Central memory CD8-positive, alpha-beta T cell (primary cell): ENCODE measurements around the gene HSPA1B.
"Not testable (repeated sequence)": the region's sequence is repeated elsewhere in the genome, so short reads cannot be mapped to it uniquely, and the experiment has no call there.

Experiments
- ATAC-seq: fragments of 150-1000 bp; cut with Tn5 transposase; replicated peaks from 2 replicates; pipeline ENCODE4 v1.10.0; 2022; ENCODE audit warnings: mild to moderate bottlenecking, moderate FRiP score, moderate number of reproducible peaks; ENCODE audit not compliant: poor library complexity, severe bottlenecking; ENCODE audit errors: extremely low read depth
- DNase-seq, 2 donors: peaks; one replicate each; pipeline ENCODE4 v3.0.0; 2021; ENCODE audit warnings: low spot score in 2 of 2
- H3K27ac Mint-ChIP-seq: one replicate; pipeline ENCODE4 v1.8.0; 2022; ENCODE audit warnings: low read depth, mild to moderate bottlenecking, moderate library complexity, mixed read lengths
- H3K27me3 Mint-ChIP-seq: one replicate; pipeline ENCODE4 v1.8.0; 2022; ENCODE audit warnings: mixed read lengths
- H3K36me3 Mint-ChIP-seq: one replicate; pipeline ENCODE4 v1.8.0; 2022; ENCODE audit warnings: mild to moderate bottlenecking, moderate library complexity, mixed read lengths; ENCODE audit not compliant: insufficient read depth
- H3K4me1 Mint-ChIP-seq: one replicate; pipeline ENCODE4 v1.8.0; 2022; ENCODE audit warnings: mixed read lengths
- H3K4me3 Mint-ChIP-seq: one replicate; pipeline ENCODE4 v1.8.0; 2022; ENCODE audit warnings: mild to moderate bottlenecking, moderate library complexity, mixed read lengths
- H3K9me3 Mint-ChIP-seq: one replicate; pipeline ENCODE4 v1.8.0; 2022; ENCODE audit warnings: mixed read lengths

Gene HSPA1B

DNA sequence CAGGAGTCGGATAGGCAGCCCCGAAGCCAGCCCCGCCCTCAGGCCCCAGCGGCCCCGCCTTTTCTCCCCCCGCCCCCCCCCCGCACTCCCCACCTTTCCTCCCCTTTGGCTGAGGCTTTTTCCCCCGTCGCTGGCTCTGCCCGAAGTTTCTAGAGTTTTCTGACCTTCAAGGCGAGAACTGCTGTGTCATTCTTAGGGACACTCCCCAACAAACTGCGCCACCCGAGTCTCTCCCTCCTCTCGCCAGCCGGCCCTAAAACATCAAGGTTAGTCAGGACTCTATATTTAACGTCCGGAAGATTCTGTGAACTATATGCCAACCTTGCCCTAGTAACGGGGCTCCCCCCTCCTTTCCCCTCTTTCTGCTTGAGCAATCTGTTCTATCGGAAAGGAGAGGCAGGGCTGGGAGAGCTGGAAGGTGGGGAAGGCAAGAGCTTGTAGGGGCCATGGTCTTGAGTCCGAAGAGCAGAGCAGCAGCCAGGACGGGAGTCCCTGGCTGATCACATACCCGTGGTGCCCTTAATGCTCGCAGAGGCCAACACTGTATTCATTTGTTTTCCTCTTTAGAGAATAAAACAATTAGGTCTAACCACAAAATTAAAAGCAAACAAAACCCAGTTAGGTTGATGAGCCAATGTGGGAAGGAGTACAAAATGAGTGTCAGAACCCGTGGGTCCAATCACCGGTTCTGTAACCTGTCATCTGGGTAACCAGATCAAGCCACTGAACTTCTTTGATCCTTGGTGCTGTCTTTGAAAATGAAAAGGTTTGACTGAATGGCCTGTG, 5.3 kb upstream of the HSPA1B start:
- Mint-ChIP-seq H3K36me3 (peaks cover 11% of the 10 kb centered on the region), H3K9me3 (no peaks in the 10 kb centered on the region), H3K4me3 (peak overlapping the region; percentile 95), H3K27me3 (no peaks in the 10 kb centered on the region), H3K4me1 (peaks cover 38% of the 10 kb centered on the region), H3K27ac (peak overlapping the region; percentile 96)
- ATAC-seq, result peak; percentile 35
- DNase-seq, result peak in 1 of 2 donors; percentile 30

DNA sequence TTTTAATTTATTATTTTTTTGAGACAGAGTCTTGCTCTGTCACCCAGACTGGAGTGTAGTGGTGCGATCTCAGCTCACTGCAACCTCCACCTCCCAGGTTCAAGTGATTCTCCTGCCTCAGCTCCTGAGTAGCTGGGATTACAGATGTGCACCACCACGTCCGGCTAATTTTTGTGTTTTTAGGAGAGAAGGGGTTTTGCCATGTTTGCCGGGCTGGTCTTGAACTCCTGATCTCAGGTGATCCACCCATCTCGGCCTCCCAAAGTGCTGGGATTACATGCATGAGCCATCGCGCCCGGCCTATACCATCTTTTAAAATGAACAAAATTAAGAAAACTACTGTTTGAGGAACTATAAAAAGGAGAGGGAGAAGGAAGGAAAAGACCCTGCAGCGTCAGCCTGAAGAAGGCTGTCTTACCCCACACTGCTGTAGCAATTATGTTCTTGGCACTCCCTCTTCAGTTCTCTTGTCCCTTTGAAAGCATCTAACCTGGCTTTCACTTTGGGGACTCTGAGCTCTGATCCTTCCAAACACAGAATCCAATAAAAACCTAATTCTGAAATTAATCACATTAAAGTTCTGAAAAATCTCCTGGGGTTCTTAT, 3.8 kb upstream of the HSPA1B start:
- not testable (repeated sequence) for H3K36me3 Mint-ChIP-seq, H3K27ac Mint-ChIP-seq, H3K9me3 Mint-ChIP-seq, DNase-seq, H3K27me3 Mint-ChIP-seq, ATAC-seq
- peak overlapping the region; percentile 27 for H3K4me3 Mint-ChIP-seq
- peaks cover 26% of the 10 kb centered on the region for H3K4me1 Mint-ChIP-seq

DNA sequence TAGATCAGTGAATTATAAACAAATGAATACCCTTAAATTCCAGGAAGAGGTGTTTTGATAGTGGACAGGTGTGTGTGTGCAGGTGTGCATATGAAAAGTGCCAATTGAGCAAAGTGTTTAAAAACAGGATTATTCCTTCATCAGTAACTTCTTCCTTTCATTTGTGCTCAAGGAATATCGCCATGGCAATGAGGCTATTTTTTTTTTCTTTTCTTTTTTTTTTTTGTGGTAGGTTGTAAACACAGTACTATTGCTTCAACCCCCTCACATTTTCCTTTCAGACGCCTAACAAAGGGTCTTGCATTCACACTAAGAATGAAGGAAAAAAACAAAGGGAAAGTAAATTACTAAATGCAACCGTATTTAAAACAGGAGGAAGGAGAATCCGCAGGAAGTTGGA, 2.0 kb upstream of the HSPA1B start:
- ATAC-seq, result no peak
- no peak for DNase-seq
- no peaks in the 10 kb centered on the region for H3K27me3 Mint-ChIP-seq
- peaks cover 13% of the 10 kb centered on the region for H3K36me3 Mint-ChIP-seq
- H3K4me1 Mint-ChIP-seq, result peaks cover 34% of the 10 kb centered on the region
- peak overlapping the region; percentile 88 for H3K4me3 Mint-ChIP-seq
- H3K27ac Mint-ChIP-seq, result peak overlapping the region; percentile 92
- H3K9me3 Mint-ChIP-seq, result no peaks in the 10 kb centered on the region

DNA sequence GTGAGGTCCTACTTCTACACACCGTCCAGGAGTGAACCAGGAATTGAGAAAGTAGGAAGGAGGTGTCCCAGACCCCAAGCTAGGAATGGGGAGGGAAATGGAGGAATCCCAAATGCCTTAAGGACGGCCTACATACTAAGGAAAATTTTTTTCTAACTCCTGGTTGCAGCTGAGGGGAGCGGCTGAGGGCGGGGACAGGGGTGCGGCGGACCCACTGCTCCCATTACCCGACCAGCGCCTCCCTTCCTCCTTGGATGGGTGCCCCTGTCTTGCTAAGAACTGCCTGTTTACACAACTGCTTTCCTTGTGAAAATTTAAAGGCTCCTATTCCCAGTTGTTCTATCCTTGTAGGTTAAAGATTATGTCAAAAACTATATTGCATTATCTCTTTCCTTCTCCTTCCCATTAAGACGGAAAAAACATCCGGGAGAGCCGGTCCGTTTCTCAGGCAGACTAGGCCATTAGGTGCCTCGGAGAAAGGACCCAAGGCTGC, 699 bp upstream of the HSPA1B start:
- no peaks in the 10 kb centered on the region for H3K9me3 Mint-ChIP-seq
- DNase-seq (no peak), ATAC-seq (no peak)
- peaks cover 32% of the 10 kb centered on the region for H3K4me1 Mint-ChIP-seq
- H3K36me3 Mint-ChIP-seq, result peaks cover 11% of the 10 kb centered on the region
- H3K27me3 Mint-ChIP-seq, result no peaks in the 10 kb centered on the region
- peak overlapping the region; percentile 88 for H3K4me3 Mint-ChIP-seq
- peak overlapping the region; percentile 92 for H3K27ac Mint-ChIP-seq

DNA sequence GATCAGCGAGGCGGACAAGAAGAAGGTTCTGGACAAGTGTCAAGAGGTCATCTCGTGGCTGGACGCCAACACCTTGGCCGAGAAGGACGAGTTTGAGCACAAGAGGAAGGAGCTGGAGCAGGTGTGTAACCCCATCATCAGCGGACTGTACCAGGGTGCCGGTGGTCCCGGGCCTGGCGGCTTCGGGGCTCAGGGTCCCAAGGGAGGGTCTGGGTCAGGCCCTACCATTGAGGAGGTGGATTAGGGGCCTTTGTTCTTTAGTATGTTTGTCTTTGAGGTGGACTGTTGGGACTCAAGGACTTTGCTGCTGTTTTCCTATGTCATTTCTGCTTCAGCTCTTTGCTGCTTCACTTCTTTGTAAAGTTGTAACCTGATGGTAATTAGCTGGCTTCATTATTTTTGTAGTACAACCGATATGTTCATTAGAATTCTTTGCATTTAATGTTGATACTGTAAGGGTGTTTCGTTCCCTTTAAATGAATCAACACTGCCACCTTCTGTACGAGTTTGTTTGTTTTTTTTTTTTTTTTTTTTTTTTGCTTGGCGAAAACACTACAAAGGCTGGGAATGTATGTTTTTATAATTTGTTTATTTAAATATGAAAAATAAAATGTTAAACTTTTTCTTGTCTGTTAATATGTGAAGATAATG, 2.2 kb downstream of the HSPA1B start:
- H3K4me3 Mint-ChIP-seq, result peak overlapping the region; percentile 80
- no peak for DNase-seq
- peaks cover 11% of the 10 kb centered on the region for H3K36me3 Mint-ChIP-seq
- H3K27ac Mint-ChIP-seq, result peak overlapping the region; percentile 89
- no peaks in the 10 kb centered on the region for H3K9me3 Mint-ChIP-seq
- no peaks in the 10 kb centered on the region for H3K27me3 Mint-ChIP-seq
- peak; percentile 52 for ATAC-seq
- peaks cover 29% of the 10 kb centered on the region for H3K4me1 Mint-ChIP-seq

DNA sequence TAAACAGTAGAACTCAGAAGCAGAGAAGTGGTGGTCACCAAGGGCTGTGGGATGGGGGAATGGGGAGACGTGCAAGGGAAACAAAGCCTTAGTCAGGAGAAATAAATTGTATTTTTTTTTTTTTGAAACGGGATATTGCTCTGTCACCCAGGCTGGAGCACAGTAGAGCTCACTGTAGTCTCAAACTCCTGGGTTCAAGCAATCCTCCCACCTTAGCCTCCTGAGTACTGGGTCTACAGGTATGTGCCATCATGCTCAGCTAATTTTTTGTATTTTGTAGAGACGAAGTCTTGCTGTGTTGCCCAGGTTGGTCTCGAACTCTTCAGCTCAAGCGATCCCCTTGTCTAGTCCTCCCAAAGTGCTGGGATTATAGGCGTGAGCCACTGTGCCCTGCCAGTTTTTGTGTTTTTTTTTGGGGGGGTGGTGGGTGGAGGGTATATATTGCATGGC, 3.4 kb downstream of the HSPA1B start:
- no peak for DNase-seq
- ATAC-seq, result no peak
- no peaks in the 10 kb centered on the region for H3K27me3 Mint-ChIP-seq
- peak overlapping the region; percentile 89 for H3K27ac Mint-ChIP-seq
- peaks cover 19% of the 10 kb centered on the region for H3K36me3 Mint-ChIP-seq
- peaks cover 39% of the 10 kb centered on the region for H3K4me1 Mint-ChIP-seq
- H3K9me3 Mint-ChIP-seq, result no peaks in the 10 kb centered on the region
- peak overlapping the region; percentile 80 for H3K4me3 Mint-ChIP-seq

DNA sequence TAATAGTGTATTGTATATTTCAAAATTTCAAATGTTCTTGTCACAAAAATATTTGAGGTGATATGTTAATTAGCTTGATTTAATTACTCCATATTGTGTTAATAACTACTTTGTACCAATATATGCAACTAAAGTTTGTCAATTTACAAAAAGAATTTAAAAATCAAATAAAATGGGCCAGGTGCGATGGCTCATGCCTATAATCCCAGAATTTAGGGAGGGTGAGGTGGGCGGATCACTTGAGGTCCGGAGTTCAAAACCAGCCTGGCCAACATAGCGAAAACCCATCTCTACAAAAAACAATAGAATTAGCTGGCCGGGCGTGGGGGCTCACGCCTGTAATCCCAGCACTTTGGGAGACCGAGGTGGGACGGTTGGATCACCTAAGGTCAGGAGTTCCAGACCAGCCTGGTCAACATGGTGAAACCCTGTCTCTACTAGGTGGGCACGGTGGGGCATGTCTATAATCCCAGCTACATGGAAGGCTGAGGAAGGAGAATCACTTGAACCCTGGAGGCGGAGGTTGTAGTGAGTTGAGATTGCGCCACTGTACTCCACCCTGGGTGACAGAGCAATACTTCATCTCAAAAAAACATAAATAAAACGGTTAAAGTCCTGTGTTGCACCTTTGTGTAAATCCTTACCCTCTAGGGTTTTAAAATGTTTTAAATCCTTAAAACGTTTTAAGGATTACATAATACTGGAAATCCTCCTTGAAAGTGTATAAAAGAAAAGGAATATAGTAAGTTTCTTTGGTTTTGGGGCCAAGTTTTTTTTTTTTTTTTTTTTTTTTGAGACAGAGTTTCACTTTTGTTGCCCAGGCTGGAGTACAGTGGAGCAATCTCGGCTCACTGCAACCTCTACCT, 4.0 kb downstream of the HSPA1B start:
- Mint-ChIP-seq H3K36me3 (peaks cover 24% of the 10 kb centered on the region), H3K9me3 (no peaks in the 10 kb centered on the region), H3K27me3 (no peaks in the 10 kb centered on the region), H3K4me1 (peaks cover 44% of the 10 kb centered on the region), H3K27ac (peak overlapping the region; percentile 55), H3K4me3 (peak overlapping the region; percentile 80)
- no peak for ATAC-seq
- DNase-seq, result no peak

DNA sequence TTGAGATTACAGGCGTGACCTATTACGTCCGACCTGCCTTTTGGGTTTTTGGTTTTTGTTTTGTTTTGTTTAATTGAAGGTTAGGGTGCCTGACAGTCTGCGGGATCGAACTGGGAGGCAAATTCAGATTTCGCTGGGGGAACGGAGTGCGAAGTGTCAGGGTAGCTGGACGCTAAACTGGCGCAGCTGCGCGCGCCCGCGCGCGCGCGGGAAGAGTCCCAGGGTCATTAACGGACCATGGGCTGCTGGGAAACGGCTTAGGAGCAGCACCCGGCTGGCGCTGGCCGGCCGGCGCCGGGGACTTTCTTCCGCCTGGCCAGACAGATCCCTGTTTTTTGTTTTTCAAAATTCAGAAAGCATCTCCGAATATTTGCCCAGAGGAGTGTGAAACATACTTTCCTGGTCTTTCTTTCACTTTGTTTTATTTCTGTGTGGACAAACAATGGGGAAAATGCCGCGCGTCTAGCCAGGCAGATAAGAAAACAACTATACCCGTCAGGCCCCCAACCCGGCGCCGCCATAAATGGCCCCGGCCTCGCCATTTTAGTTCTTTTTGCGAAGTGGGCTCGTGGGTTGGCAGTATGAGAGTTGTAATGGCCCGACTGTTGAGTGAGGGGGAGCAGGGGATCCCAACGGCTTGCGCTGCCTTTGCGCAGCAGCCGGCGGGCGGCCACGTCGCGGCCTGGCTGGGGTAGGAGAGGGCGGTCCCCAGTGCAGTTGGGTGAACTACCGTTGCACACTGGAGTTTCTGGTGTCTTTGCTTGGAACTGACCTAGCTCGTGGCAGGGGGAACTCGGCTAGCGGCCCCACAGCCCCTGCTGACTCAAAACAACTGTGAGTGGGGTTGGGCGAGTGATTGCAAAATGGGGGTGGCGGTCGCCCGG, 7.1 kb downstream of the HSPA1B start:
- DNase-seq (peak; percentile 73 to 78), ATAC-seq (peak; percentile 54)
- Mint-ChIP-seq H3K36me3 (peaks cover 52% of the 10 kb centered on the region), H3K27ac (peak overlapping the region; percentile 99), H3K9me3 (no peaks in the 10 kb centered on the region), H3K4me1 (peaks cover 53% of the 10 kb centered on the region), H3K4me3 (peak overlapping the region; percentile 91), H3K27me3 (no peaks in the 10 kb centered on the region)

DNA sequence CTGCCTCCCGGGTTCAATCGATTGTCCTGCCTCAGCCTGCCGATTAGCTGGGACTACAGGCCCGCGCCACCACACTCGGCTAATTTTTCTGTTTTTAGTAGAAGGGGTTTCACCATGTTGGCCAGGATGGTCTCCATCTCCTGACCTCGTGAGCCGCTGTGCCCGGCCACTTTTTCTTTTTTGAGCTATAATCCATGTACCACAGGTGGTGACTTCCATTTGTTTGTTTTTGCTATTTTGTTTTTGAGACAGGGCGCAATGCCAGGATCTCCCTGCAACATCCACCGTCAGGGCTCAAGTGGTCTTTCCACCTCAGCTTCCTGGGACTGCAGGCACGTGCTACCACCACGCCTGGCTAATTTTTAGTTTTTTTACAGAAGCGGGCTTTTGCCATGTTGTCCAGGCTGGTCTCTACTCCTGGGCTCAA, 8.5 kb downstream of the HSPA1B start:
- peak overlapping the region; percentile 99 for H3K27ac Mint-ChIP-seq
- no peaks in the 10 kb centered on the region for H3K9me3 Mint-ChIP-seq
- no peaks in the 10 kb centered on the region for H3K27me3 Mint-ChIP-seq
- H3K36me3 Mint-ChIP-seq, result peaks cover 62% of the 10 kb centered on the region
- peak overlapping the region; percentile 91 for H3K4me3 Mint-ChIP-seq
- H3K4me1 Mint-ChIP-seq, result peaks cover 38% of the 10 kb centered on the region
- DNase-seq, result no peak
- no peak for ATAC-seq

DNA sequence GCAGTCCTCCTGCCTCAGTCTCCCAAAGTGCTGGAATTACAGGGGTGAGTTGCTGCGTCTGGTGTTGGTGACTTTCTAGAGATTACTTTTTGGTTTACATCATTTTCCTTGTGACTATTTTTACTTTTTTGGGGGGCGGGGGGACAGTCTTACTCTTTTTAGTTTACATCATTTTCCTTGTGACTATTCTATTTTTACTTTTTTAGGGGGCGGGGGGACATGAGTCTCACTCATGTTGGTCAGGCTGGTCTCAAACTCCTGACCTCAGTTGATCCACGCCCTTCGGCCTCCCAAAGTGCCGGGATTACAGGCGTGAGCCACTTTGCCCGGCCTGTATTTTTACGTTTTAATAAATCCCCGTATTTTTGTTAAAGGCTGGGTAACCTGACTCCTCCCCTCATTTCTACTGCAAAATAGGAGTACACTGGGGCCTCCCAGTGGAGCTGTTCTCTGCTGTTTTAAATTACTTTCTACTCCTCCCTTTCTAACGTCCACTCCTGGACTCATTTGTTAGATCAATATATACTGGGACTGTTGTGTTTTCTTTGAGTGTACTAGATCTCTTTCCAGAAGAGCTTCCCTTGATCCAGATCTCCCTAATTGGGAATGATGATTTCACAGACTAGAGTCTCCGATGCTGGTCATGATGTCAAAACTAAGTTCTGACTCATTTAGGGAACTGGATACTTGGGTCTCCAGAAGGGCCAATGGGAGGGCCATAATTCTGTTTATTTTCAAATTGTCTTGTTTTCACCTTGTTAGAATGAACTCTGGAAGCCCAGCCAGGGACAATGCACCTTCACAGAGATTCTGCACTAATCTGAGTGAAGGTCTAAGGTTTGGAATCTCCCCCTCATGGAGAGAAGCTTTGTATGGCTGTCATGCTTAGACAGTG, 9.2 kb downstream of the HSPA1B start:
- ATAC-seq, result no peak
- H3K36me3 Mint-ChIP-seq, result peaks cover 68% of the 10 kb centered on the region
- H3K9me3 Mint-ChIP-seq, result no peaks in the 10 kb centered on the region
- H3K27me3 Mint-ChIP-seq, result no peaks in the 10 kb centered on the region
- H3K4me1 Mint-ChIP-seq, result peaks cover 38% of the 10 kb centered on the region
- no peak for DNase-seq
- peak overlapping the region; percentile 91 for H3K4me3 Mint-ChIP-seq
- peak overlapping the region; percentile 99 for H3K27ac Mint-ChIP-seq
